Measurements from ENCODE around the gene CD274.
"Not testable (repeated sequence)": the region's sequence is repeated elsewhere in the genome, so short reads cannot be mapped to it uniquely, and the experiment has no call there.

Gene CD274

DNA sequence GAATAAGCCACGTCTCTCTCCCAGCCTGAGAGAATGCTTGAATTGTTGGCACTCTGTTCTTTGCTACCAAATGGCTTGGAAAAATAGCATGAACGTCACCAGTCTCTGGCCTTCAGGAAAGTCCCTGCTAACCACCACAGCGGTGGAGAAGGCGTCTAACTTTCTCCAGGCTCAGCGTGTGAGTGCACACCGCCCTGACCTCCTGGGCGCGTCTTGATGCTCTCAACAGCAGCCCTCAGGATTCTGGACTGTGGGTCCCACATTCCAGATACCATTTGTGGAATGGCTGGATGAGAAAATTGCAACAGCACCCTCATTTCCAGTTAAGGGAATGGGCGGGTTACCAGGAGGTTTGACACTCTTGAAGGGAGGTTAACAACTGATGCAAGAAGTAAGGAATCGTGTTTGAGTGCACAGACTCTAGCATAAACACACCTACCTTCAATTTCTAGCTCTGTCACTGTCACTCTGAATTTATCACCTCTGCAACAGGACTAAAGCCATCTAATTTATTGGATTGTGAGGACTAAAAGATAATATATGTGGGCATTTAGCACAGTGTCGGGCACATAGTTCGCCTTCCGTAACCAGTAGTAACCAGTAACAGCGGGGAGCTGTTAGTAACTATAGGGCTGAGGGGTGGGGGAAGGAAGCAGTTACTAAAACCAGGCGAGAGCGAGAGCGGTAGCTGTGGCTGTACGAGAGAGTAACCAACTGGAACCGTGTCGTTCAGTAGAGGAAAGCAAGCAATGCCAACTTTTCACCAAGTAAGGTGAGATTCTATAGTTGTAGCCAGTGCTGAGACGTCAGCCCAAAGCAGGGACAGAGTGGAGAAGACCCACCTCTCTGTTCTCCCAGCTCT, 11.8 kb upstream of the CD274 start:
- peak; percentile 65 to 66 for DNase-seq

DNA sequence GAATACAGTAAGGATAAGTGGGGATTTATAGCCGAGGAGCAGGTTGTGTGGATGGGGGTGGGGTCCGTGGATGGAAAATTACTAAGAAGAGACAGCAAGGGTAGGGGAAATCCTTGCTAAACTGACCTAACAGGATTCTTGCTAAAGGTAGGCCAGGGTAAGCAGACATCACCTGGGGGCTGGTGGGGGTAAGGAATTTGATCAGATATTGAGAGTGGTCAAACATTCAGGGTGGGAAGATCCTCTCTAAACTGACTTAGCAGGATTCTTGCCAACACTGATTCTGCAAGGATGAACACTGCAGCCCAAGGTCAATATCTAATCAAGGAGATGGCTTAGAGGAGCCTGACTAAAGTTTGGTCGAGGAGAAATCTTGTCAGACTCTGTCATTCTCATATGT, 9.9 kb upstream of the CD274 start:
- no peak for DNase-seq

DNA sequence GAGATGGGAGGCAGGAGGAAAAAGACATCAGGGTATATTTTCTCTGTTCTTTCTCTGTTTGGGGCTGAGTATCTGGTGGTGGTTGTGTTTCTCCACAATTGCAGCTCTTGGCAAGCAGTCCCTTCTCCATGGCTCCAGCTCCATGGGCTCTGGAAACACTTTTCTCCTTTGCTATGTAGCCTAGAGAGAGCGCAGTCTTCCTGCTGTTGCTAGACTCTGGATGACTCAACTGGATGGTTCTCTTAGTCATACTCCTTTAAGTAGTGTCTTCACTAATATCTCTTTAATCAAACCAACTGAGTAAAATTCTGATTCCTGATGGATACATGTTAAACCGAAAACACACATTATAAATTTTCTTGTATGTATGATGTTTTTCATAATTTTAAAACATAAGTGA, 9.3 kb upstream of the CD274 start:
- DNase-seq: no peak

DNA sequence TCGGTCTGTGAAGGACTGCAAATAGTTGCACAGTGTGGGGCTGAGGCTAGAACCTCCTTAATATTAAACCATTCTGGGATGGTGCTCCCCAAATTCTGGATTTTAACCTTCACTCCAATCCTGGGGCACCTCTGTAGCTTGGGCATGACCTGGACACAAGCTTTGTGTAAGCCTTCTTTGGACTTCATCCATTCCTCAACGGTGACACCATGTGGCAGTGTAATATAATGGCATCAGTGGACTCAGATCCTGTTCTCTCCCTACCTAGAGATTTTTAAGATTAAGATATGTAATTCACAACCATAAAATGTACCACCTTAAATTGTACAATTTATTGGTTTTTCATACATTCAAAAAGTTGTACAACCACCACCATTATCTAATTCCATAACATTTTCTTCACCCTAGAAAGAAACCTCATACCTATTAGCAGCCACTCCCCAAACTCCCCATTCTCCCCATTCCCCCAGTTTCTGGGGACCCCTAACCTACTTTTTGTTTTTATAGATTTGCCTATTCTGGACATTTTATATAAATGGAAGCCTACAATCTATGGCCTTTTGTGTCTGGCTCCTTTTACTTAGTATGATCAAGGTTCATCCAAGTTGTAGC, 7.8 kb upstream of the CD274 start:
- no peak for DNase-seq

DNA sequence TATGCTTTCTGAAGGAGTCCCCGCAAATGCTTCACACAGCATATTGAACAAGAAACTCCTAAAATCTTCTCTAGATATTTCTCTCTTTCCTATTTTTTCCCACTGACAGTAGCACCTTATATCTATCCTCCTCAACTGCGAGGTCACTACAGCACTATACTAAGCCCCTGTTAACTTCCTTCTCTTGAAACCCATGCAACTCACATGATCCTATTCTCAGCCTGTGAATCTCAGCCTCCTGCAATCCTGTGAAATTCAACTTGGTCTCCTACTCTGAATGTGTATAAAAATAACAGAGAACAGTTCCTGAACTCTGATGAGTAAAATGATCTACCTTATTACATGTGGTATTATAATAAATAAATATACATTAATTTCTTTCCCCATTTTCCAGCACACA, 6.5 kb upstream of the CD274 start:
- DNase-seq: no peak

DNA sequence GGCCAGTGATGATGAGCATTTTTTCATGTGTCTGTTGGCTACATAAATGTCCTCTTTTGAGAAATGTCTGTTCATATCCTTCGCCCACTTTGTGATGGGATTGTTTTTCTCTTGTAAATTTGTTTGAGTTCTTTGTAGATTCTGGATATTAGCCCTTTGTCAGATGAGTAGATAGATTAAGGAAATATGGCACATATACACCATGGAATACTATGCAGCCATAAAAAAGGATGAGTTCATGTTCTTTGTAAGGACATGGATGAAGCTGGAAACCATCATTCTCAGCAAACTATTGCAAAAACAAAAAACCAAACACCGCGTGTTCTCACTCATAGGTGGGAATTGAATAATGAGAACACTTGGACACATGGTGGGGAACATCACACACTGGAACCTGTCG, 5.2 kb upstream of the CD274 start:
- DNase-seq: not testable (repeated sequence)

DNA sequence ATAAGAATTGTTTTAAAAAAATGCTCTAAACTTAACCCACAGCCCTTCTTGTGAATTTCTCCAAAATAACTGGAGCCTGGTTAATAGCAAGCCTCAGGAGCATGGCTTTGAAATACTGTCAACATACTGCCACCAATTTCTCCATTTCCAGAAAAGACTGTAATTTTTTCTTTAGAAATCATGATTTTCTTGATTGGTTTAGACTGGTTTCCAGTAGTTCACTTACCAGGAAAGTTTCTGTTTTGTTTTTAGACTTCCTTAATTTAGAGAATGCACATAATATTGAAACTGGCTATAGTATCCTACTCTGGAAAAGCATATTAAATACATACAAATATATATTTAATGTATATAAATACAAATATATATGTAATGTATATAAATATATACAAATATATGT, 4.5 kb upstream of the CD274 start:
- no peak for DNase-seq

DNA sequence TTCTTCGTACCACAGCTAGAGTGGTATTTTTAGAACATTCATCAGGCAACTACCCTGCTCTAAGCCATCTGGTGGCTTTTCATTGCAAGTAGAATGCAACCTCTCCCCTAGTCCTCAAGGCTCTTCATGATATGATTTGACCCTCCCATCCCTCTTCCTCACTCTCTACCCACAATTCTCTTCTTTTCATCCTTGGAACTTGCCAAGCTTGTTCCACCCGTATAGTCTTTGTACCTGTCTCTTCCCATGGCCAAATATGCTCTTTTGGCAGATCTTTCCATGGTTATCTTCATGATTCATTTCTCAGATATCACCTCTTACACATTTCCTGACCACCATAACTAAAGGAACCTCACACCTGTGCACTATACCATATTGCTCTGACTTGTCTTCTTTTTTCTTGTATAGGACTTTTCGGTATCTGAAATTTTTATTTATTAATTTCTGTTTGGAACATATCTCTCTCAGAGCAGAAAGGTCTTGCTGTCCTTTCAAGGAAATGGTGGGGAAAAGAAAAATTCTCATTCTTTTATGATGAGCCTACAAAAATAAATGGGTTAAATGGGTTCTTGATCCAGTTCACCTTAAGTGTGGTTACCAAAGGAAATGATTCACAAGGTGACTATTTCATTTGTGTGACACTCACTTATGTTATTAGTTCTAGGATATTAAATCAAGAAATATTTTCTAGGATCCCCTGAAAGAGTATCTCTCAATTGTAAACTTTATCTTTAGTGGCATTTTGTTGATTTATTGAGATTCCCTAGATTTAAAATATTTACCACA, 3.7 kb upstream of the CD274 start:
- DNase-seq: no peak

DNA sequence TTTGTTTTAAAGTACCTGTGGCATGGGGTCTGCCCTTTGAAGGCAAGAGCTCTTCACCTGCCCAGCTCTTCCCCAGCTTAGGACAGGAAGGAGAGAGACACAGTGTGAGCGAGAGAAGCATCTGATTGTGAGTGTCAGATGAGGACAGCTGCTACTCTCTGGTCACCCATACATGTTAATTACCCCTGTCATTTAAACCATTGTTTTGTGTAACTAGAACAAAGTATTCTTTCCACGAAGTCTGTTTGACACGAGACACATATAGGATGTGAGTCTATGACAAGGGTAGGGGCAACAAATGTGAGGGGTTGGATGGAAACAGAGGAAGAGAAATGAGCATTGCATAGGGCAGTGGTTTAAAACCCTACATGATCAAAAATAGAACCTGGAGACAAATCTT, 3.0 kb upstream of the CD274 start:
- no peak for DNase-seq

DNA sequence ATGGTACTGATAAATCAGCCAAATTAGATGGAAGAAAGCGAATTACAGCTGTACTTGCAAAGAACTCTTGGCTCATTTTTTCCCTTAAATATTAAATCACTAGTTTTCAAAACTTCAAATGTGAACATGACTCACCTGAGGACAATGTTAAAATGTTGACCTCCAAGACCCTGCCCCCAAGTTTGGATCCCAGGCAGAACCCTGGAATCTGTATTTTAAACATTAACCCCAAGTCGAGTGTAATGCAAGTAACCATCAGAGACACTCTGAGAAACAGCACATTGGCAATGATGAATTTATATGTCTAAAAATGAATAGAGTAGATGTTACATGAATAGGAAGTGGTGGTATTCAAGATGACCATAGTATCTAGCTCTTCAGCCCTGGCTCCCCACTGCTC, 2.3 kb upstream of the CD274 start:
- DNase-seq: no peak

DNA sequence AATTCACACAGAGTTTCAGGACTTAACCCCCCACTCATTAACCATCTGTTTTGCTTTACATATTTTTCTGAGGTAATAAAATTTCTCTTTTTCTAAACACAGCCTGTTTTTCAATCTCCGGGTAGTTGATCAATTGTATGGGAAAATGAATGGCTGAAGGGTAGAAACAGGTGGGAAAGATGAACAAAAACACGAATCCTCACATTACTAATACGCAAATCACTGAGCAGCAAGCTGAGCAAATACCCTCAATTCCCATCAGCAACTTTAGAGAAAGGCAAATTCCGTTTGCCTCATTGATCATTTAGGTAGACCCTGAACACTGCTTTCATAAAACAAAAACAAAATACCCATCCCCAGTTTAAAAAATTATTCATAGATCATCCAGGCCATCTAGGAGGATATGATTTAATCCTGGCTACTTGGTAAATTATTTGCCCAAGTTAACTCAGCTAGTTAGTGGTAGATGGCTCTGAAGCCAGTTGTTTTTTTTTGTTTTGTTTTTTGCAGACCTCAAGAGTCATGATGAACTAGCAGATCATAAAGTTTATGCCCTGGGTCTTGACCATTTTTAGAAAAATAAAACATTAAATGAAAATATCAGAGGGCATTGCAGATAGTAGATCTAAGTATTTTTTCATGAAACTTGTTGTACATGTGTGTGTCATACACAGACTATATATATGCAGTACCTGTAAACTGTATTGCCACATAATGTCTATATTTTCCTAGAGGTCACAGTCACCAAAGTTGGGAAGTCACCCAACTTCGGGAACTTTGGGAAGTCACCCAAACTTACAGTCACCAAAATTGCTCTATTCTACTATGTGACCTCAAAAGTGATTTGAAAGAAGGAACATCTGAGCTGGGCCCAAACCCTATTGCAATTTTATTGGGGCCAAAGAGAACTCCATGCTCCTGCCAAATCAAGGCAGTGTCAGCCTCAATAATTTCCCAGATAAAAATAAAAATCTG, 1.6 kb upstream of the CD274 start:
- no peak for DNase-seq

DNA sequence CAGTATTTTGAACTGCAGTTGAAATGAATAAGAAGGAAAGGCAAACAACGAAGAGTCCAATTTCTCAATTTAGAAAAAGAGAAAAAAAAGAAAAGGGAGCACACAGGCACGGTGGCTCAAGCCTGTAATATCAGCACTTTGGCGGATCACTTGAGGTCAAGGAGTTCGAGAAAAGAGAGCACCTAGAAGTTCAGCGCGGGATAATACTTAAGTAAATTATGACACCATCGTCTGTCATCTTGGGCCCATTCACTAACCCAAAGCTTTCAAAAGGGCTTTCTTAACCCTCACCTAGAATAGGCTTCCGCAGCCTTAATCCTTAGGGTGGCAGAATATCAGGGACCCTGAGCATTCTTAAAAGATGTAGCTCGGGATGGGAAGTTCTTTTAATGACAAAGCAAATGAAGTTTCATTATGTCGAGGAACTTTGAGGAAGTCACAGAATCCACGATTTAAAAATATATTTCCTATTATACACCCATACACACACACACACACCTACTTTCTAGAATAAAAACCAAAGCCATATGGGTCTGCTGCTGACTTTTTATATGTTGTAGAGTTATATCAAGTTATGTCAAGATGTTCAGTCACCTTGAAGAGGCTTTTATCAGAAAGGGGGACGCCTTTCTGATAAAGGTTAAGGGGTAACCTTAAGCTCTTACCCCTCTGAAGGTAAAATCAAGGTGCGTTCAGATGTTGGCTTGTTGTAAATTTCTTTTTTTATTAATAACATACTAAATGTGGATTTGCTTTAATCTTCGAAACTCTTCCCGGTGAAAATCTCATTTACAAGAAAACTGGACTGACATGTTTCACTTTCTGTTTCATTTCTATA, 602 bp upstream of the CD274 start:
- no peak for DNase-seq

DNA sequence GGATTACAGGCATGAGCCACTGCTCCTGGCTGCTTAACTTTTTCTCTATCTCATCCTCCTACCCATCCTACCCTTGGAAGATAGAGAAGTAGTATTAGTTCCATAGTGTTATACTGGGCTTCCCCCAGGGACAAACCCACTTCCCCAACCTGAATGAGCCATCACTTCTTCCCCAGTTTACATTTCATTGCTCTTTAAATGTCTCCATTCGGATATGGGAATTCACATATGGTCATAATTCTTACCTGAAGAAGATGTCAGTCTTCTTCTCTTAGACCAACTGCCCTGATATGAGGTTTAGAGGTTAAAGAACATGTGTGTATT, 1.9 kb downstream of the CD274 start:
- DNase-seq: no peak

DNA sequence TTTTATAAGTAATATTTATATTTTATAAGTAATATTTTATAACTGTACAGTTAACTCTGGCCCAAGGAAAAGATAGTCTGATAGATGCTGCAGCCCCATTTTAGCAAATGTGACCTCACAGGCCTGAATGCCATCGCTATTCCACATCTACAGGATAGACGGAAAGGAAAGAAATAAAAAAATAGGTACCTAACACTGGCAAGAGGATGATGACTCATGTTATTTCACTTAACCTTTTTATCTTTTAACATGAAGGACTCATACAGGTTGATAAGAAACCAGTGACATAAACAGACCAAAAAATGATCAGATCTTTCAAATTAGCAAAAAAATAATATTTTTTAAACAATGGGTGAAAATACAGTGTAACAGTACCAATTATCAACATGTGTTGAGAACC, 2.7 kb downstream of the CD274 start:
- DNase-seq: no peak

DNA sequence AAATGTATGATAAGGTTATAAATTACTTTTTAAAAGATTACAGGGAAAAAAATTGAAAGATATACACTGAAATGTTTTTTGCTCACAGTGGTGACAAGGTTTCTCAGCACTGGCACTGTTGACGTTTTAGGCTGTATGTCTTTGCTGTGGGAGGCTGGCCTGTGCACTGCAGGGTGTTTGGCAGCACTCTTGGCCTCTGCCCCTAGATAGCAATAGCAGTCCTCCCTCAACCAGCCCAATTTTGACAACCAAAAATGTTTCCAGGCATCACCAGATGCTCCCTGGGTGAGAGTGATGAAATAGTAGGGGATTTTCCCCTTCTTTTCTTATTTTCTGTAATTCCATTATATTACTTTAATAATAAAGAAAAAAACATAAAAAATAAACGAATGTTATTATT, 3.3 kb downstream of the CD274 start:
- DNase-seq: no peak

DNA sequence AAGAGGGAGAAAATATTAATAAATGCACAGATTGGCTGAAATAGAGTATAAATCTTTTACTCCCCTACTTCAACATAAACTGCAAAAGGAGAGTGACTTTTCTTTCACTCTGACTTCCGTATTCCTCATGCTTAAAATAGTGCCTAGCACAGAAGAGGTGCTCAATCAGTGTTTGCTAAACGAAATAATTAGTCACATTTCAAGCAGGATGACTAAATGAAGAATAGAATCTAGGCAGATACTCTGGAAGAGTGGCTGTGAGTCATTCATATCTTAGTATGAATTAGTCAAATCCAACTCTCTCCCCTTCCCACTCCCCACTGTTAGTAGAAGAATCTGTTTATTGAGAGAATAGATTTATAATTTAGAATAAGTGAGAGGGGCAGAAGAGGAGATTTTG, 4.8 kb downstream of the CD274 start:
- no peak for DNase-seq

DNA sequence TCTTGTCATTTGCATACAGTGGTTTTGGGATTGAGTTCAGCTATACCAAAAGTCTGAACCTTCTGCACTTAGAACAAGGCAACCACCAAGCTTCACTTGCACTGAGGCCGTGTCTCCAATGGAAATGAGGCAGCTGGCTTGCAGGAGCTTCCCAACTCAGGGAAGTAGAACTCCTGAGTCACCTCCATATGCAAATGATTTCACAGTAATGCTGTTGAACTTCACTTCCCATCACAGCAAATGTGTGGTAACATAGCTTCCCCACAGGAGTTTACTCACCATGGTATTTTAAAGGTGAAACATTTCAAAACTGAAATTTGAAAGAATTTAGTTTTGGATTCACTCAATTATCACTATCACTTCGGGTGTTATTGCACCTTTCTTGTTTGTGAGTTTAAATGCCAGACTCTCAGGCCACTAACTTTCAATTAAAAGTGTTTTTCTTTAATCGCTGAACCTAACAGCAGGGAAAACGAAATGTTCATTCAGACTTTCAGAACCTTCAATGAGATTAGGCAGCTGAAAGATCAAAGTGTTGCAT, 9.0 kb downstream of the CD274 start:
- DNase-seq: peak; percentile 24 to 43

DNA sequence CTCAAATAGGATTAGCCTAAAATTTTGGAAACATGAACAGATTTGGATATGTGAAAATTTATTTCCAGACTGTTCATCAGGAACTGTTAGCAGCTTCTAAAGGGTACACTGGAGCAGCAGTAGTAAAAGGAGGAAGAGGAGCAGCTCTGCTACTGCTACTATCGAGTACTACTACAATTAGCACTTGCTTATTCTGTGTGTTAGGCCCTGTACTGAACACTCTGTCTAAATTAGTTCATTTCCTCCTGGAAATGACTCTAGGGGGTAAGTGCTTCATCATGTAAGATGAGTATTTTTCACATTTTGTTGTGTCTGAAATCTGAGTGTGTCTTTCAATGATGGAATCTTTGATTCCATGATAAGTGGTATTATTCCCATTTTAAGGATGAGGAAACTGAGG, 9.8 kb downstream of the CD274 start:
- no peak for DNase-seq

DNA sequence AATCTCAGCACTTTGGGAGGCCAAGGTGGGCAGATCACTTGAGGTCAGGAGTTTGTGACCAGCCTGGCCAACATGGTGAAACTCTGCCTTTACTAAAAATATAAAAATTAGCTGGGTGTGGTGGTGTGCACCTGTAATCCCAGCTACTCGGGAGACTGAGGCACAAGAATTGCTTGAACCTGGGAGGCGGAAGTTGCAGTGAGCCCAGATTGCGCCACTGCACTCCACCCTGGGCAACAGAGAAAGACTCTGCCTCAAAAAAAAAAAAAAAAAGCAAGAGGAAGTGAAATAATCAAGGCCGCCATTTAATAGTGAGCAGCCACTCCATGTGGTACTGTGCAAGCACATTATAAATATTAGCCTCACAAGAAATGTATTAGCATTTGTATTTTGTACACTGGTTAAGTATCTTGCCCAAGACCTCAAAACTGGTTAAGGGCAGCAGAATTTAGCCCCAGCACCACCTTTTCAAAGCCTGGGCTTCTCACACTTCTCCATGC, 14.5 kb downstream of the CD274 start:
- not testable (repeated sequence) for DNase-seq

DNA sequence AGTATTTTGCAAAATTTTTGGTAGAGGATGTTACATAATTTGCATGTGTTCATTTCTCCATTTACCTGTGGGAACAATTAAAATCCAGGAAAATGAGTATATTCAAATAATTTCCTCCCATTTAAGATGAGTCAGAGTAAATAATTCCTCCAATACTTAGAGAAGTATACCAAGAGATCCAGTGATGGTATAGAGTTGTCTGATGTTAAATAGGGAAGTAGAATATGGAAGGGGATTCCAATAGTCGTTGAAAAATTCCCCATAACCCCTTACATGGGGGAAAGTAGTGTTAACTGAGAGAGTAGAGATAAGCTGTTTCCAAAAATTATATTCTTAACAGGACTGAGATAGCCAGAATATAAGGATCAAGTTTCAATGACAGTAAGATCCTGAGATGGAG, 15.7 kb downstream of the CD274 start:
- DNase-seq: no peak

DNA sequence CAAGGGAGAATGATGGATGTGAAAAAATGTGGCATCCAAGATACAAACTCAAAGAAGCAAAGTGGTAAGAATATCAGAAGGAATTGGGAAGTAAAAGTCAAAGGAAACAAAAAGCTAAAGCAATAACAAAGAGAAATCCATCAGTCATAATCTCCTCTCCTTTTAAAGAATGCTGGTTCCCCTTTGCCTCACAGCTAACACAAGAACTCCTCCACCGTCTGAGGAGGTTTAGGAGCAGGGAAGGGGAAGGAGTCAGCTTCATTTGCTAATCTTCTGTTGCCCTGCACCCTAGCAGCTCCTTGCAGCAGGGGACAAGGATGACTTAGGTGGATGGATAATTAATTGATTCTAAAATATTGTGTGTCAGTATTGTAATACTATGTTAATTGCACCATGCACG, 16.4 kb downstream of the CD274 start:
- no peak for DNase-seq
